ENCODE data around the gene ZNF837.

- TF ChIP-seq POLR2A (IDR thresholded peaks at IDR 0.05) (no peak), CTCF (IDR thresholded peaks at IDR 0.05) (no peak), EP300 (IDR thresholded peaks at IDR 0.05) (no peak), POLR2AphosphoS5 (IDR thresholded peaks at IDR 0.05) (no peak)
Measured at GRCh38 chr19:58367698-58368454, 13.0 kb downstream of the ZNF837 start.

Data from stomach (tissue), 4 donors.